Vagina (tissue), 2 donors: ENCODE results near the gene GLIPR2. TPM values are rescaled to one million over a fixed set of nuclear protein-coding genes. Genes with fewer than 3 reads are reported as not detected.

ENCODE experiments used
- DNase-seq, 2 donors: peaks; one replicate each; pipeline ENCODE4 v3.0.0-alpha.2; 2017; ENCODE audit errors: extremely low spot score in 2 of 2
- H3K27ac ChIP-seq: fragments of 200-600 bp; sonication (generic); one replicate; pipeline ENCODE4 v1.5.1; 2019
- H3K27me3 ChIP-seq: fragments of 200-600 bp; sonication (generic); one replicate; pipeline ENCODE4 v1.5.1; 2019
- H3K36me3 ChIP-seq, 2 donors: fragments of 200-600 bp; sonication (generic); one replicate each; pipeline ENCODE4 v1.5.1; 2017 to 2019
- H3K4me1 ChIP-seq: fragments of 200-600 bp; sonication (generic); one replicate; pipeline ENCODE4 v1.5.1; 2019
- H3K4me3 ChIP-seq, 2 donors: fragments of 200-600 bp; sonication (generic); 1 replicate in 1 of 2; 2 replicates in 1 of 2; pipeline ENCODE4 v1.5.1; 2016 to 2019
- H3K9me3 ChIP-seq: fragments of 200-600 bp; sonication (generic); one replicate; pipeline ENCODE4 v1.5.1; 2019
- CTCF ChIP-seq, 3 experiments: fragments of 450-650 bp in 2 of 3; fragments of 200-600 bp in 1 of 3; sonication (generic) in 1 of 3; IDR thresholded peaks; one replicate each; pipeline ENCODE4 v1.5.1; 2017 to 2019; ENCODE audit warnings: antibody characterized with exemption in 3 of 3, mild to moderate bottlenecking in 2 of 3, moderate library complexity in 2 of 3
- POLR2A ChIP-seq, 2 donors: fragments of 450-650 bp; IDR thresholded peaks; one replicate each; pipeline ENCODE4 v1.6.1; 2017; ENCODE audit warnings: antibody characterized with exemption in 2 of 2, mild to moderate bottlenecking in 2 of 2, moderate library complexity in 2 of 2
- POLR2AphosphoS5 ChIP-seq, 2 donors: sonication (generic); formaldehyde crosslinking; IDR thresholded peaks; one replicate each; pipeline ENCODE4 v1.9.0; 2017; ENCODE audit warnings: antibody characterized with exemption in 2 of 2, mild to moderate bottlenecking in 2 of 2, low read depth in 1 of 2; ENCODE audit not compliant: insufficient read depth in 1 of 2
- intact Hi-C: fragments of 100-400 bp; cut with DNase I; formaldehyde crosslinking; loops from one replicate; pipeline ENCODE4 v1.15.1; 2023
- total RNA-seq: library from RNA; depleted of rRNA; stranded (reverse); fragments of >200 nt; gene quantifications from one replicate; pipeline ENCODE4 v1.2.3, GENCODE V29; 2016

GLIPR2 gene
- total RNA-seq, 1 donor from 2014 or later, result 34.9 TPM

DNA sequence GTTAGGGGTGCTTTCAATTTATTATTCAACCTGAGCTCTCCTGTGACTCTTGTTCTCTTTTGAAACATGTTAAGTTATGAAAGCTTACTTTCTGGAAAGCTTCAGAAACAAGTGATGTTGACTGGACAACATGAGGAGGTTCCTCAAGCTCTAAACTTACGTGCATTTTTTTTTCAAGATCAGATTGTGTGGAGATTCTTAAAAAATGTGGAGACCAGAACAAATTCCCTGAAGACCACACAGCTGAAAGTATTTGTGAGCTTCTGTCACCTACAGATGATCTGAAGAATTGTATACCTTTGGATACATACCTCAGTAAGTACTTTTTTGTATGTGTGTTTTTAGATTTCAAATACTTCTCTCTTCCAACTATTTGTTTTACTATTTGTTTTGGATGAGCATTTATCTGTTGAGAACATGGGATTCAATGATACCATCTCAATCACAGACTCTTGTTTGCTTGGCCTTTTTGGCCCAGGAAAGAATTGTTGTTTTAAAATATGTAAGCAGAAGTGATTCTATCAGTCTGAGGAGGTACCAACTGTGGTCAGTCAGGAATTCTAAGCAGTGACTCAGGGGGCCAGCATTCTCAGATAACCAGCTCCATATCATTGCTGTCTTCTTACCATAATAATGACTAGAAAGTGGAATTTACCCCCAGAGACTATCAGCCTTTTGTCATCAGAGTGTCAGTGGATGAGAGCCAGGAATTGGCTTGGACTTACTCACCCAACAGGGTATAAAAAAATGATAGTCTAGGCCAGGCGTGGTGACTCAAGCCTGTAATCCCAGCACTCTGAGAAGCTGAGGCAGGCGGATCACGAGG lies 34.4 kb upstream of the GLIPR2 start:
- no peak for TF ChIP-seq POLR2AphosphoS5 (IDR thresholded peaks at IDR 0.05; ENCODE audit: insufficient read depth in 1 of 2, low read depth in 1 of 2)
- TF ChIP-seq POLR2A (IDR thresholded peaks at IDR 0.05), result no peak
- TF ChIP-seq CTCF (IDR thresholded peaks at IDR 0.05), result no peak
- no peak for DNase-seq
- H3K36me3 ChIP-seq, result no peaks in the 10 kb centered on the region
- intact Hi-C loops, result no loop called here
- H3K4me1 ChIP-seq, result no peaks in the 10 kb centered on the region
- H3K4me3 ChIP-seq, result no peak overlapping the region
- H3K27ac ChIP-seq, result peak overlapping the region; percentile 32
- no peaks in the 10 kb centered on the region for H3K9me3 ChIP-seq
- no peaks in the 10 kb centered on the region for H3K27me3 ChIP-seq

DNA sequence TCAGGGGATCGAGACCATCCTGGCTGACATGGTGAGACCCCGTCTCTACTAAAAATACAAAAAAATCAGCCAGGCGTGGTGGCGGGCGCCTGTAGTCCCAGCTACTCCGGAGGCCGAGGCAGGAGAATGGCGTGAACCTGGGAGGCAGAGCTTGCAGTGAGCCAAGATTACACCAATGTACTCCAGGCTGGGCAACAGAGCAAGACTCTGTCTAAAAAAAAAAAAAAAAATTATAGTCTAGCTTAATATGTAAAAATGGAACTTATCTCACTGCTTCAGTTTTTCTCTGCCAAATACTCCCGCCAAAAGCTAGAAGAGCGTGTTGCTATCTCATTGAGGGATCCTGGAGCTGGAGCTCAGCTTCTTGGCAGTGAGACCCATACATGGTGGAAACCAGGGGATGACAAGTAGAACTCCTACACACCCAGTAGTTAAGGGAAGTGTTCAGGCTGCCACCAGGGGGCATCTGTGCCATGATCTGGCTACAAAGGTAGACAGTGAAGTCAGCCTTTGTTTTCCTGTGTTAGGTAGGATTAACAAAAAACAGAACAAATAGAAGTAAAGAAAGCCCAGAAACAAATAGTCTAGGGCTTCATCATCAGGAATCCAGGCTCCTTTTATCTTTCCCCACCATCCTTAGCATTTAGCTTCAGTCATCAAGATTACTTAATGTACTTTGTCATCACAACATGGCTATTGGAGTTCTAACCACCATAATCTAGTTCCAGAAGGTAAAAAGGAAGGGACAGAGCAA lies 33.6 kb upstream of the GLIPR2 start:
- no peak for DNase-seq
- Histone ChIP-seq H3K9me3 (no peaks in the 10 kb centered on the region), H3K27ac (peak overlapping the region; percentile 32), H3K27me3 (no peaks in the 10 kb centered on the region), H3K4me1 (no peaks in the 10 kb centered on the region), H3K36me3 (no peaks in the 10 kb centered on the region), H3K4me3 (no peak overlapping the region)
- TF ChIP-seq POLR2AphosphoS5 (IDR thresholded peaks at IDR 0.05; ENCODE audit: insufficient read depth in 1 of 2, low read depth in 1 of 2) (peak in 1 of 2 donors; percentile 25), POLR2A (IDR thresholded peaks at IDR 0.05) (no peak), CTCF (IDR thresholded peaks at IDR 0.05) (peak; percentile 69 to 75 (median 75))
- intact Hi-C loops, result no loop called here

- H3K9me3 ChIP-seq, result no peaks in the 10 kb centered on the region
- H3K36me3 ChIP-seq, result no peaks in the 10 kb centered on the region
- H3K4me3 ChIP-seq, result no peak overlapping the region
- no peak overlapping the region for H3K27ac ChIP-seq
- no peak for DNase-seq
- H3K4me1 ChIP-seq, result no peaks in the 10 kb centered on the region
- intact Hi-C loops, result no loop called here
- TF ChIP-seq CTCF (IDR thresholded peaks at IDR 0.05) (no peak), POLR2AphosphoS5 (IDR thresholded peaks at IDR 0.05; ENCODE audit: insufficient read depth in 1 of 2, low read depth in 1 of 2) (no peak), POLR2A (IDR thresholded peaks at IDR 0.05) (no peak)
- no peaks in the 10 kb centered on the region for H3K27me3 ChIP-seq
Observed at GRCh38 chr9:36109071-36109470, 27.5 kb upstream of the GLIPR2 start.

DNA sequence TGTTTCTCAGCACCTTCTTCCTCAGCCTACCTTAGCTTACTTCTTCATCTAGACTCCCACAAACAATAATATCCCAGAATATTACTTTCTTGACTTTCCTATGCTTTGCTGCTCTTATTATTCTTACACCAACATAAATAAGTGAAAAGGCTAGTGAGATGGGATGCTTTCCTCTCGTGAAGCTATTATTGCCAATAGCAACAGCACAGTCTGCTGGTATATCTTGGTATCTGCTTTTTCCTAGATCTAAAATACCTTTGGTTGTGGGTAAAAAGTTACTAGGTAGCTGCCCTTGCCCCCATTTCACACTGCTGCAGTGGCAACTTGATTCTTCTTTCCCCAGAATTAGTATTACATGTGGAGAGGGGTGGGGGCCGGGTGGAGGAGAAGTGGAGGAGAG lies 26.1 kb upstream of the GLIPR2 start:
- H3K27me3 ChIP-seq, result no peaks in the 10 kb centered on the region
- H3K4me1 ChIP-seq, result no peaks in the 10 kb centered on the region
- no peaks in the 10 kb centered on the region for H3K9me3 ChIP-seq
- H3K36me3 ChIP-seq, result no peaks in the 10 kb centered on the region
- no peak for DNase-seq
- no peak overlapping the region for H3K27ac ChIP-seq
- intact Hi-C loops, result loop anchor here (10.0 kb wide), 1 partner anchor 96 kb away; no protein-coding TSS in a partner anchor
- no peak for TF ChIP-seq POLR2AphosphoS5 (IDR thresholded peaks at IDR 0.05; ENCODE audit: insufficient read depth in 1 of 2, low read depth in 1 of 2)
- no peak for TF ChIP-seq POLR2A (IDR thresholded peaks at IDR 0.05)
- TF ChIP-seq CTCF (IDR thresholded peaks at IDR 0.05), result no peak
- H3K4me3 ChIP-seq, result no peak overlapping the region
